Suppressor macrophage treated with lipopolysaccharide for 4 hours (primary cell): ENCODE measurements around the gene ISG20L2.

Source experiments
- DNase-seq: peaks from one replicate; pipeline ENCODE4 v3.0.0-alpha.2; 2020

ISG20L2 gene

DNA sequence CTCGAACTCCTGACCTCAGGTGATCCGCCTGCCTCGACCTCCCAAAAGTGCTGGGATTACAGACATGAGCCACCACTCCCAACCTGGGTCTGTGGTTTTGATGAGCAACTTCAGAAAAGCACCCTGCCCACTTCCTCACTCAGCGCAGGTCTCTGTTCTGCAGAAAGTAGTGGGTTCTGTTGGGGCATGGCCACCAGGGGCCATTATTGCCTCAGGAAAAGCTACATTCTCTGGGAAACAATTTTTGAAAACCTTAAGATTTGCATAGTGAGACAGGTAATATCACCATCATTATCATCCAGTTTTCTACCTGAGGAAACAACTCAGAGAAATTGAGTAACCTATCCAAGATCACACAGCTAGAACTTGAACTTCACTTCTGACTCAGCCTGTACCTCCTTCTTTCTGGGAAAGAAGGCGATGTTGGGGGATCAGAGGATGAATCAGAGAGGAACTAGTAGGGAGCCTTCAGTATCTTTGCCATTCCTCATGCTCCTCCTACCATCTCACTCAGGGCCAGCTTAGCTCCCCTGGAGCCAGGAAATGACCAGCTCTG lies 44.3 kb downstream of the ISG20L2 start:
- DNase-seq, result peak; percentile 31

- no peak for DNase-seq
Observed at GRCh38 chr1:156682166-156682890, 46.2 kb downstream of the ISG20L2 start.

DNA sequence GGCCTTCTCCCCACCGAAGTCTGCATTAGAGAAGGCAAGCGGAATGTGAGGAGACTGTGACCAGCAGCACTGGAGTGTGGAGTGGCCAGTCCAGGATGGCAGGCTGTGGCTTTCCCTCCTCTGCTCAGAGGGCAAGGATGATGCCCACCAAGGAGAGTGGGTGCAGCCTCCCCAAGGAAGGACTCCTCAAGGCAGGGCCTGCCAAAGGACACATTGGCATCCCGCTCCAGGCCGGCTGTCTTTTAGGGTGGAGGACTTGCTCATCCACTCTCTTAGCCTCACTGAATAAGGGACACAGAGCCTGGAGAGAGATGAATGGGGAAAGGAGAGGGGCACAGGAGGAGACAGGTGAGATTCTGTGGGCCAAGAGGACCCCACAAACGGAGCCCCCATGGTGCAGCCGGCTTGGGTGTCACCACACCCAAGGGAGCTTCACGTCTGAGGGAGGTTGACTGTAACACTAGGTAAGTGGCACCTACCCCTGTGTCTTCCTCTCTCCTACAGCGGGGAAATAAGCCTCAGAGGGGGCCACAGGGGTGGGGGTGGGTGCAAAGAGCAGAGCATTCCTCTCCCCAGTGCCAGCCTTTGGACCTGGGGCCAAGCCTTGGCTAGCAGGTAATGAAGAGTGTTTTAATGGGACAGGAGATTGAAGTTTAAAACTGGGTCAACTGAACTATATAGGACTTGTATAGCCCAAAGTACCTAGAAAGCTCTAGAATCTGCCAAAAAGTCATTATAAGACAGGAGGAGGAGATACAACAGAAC lies 47.2 kb downstream of the ISG20L2 start:
- no peak for DNase-seq

DNA sequence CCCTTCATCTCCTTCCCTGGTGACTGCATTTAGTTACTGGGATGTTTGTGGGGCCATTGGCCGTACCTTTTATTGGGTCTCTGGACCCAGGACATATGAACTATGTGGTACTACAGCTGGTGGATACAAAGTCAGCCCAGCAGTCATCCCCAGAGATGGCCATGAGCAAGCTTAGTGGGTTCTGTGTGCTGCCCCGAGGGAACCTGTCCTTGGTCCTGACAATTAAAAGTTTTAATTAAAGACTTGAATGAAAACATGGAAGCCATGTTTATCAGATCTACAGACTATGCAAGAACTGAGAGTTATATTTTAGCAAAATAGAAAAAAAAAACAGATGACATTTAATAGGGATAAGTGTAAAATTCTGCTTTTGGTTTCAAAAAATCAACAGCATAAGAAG lies 48.5 kb downstream of the ISG20L2 start:
- DNase-seq, result no peak

DNA sequence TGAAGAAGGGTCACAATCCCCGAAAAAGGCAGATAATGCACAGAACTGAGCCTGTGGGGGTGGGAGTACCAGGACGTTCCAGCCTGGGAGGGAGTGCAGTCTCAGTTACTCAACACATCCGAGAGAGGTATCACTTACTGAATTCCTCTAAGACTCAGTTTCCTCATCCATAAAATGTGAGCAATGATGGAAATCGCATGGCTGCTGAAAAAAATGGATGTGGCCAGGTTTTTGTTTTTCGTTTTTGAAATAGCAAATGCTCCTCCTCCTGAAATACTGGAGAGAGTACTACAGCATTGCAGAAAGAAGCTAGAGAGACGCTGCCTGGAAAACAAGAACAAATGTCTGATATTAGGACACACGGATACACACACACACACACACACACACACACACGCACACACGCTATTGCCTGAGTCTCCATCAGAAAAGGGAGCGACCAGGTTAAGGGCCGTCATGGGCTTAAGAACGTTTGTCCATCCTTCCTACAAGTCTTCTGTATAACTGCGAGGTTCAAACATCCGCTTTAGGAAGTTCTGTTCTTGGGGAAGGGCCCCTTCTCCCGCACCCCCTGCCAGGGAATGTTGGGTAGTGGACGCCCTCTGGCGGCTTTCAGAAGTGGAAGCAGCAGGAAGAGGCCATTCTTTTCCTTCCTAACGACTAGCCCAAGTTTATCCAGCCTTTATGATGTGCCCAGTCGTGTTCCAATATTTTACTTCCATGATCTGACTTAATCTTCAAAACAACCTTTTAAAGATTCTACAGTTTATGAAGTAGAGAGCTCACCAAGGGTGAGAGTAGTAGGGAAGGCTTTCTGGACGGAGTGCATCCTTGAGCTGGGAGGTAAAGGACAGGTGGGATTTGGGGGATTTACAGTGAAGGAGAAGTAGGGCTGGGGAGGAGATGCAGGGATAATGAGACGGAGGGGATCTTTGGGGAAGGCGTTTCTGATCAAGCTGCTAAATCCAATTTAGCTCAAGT lies 50.7 kb downstream of the ISG20L2 start:
- peak; percentile 61 for DNase-seq

DNA sequence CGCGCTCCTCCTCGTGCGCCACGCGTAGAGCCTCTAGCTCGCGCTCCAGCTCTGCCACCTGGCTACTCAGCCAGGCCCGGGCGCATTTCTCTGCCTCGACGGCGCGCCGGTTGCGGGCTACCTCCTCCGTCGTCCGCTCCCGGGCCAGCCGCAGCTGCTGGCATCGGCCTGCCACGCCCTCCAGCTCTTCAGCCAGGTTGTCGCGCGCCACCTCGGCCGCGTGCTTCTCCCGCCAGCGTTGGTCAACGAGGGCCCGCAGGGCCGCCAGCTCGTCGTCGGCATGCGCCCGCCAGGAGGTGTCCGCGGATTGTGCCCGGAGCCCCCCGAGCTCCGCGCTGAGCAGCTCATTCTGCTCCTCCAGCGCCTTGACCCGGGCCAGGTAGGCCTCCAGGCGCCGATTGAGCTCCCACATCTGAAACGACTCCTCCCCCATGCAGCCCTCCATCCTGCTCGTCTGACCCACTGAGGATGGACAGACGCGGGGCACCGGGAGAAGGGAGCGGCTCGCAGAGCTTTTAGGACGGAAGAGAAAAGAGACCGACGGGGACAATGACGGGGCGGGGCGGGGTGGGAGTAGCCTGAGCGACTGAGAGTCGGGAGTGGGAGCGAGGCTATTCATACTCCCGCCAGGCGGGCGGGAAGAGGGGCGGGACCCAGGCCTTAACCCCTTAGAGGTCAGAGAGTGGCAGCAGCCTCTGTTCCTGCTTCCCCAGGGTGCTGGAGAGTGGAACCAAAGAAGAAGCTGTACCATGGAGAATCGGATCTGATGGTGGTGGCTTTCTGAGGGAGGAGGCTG lies 51.5 kb downstream of the ISG20L2 start, which contains the start of gene NES:
TSS of gene NES (minus strand) at position 588 of the 796 bp plus-strand sequence. CDS start at position 445, 143 bp downstream.
- peak; percentile 35 for DNase-seq

GRCh38 chr1:156676114-156676819 lies 52.3 kb downstream of the ISG20L2 start:
- DNase-seq, result no peak

DNA sequence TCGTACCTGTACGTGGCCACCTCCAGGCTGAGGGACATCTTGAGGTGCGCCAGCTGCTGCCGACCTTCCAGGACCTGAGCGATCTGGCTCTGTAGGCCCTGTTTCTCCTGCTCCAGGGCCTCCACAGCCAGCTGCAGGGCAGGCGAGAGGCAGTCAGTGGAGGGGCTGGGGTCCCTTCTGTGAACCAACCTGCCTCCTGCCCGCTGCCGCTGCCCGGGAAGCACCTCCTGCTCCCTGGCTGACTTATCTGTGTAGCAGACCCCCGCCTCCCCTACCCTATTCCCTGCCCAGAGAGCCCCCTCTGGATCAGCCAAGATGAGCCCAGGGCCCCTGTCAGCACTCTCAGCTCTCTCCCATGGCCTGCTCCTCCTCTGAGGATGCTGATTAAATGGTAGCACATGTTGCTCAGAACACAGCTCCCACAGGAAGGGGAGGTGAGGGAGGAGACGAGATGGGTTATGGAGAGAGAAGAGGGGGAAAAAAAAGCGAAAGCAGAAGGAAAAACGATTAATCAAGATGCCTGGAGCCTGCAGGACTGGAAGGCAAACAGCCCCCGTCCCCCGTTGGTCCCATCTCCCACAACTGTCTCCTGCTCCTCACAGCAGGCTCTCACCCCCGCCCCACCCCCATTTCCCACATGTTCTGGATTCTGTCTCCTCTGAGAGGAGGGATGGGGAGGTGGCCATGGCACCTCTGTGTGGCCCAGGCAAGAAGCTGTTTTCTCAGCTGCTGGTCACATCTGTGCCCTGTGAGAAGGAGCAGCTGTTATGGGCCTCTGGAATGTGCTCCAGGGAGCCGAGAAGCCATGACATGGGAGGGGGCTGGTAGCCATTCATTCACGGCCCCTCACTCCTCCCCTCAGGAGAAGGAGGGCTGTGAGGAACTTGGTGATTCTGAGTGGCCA lies 53.1 kb downstream of the ISG20L2 start:
- no peak for DNase-seq

DNA sequence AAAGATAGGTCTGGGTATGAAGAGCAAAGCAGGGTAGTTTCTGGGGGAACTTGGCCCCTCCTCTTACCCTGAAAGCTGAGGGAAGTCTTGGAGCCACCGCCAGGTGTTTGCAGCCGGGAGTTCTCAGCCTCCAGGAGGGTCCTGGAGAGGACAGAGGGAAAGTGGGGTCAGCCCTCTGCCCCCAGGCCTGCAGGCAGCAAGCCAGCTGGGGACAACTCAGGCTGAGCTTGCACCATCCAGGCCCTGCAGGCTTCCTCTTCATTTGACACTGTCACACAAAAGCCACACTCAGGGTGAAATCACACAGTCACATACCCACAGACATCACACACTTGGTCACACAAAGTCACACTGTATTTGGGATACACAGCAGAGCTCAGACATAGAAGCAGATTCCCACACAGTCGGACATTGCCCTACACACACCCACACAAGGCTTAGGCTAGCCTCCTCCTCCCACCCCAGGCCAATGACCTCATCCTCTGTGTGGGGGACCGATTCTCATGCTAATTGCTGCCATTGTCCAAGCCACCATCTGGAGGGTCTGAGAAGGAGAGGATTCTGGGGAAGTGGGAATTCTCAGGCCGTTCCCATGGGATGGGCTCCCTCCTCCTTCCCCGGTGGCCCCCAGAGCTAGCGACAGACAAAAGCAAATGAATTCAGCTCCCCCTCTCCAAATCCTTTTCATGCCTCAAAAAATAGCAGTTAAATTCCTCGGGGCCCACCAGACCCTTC lies 55.0 kb downstream of the ISG20L2 start:
- DNase-seq, result peak; percentile 41
